ENCODE results near the gene UTRN.
A peak's percentile ranks its signal among the peaks of the same experiment; 100 is the strongest.

Gene UTRN

GRCh38 chr6:144285798-144286502 lies 815 bp downstream of the UTRN start:
- H3F3A ChIP-seq (ENCODE audit: insufficient read depth, low read length), result no peaks in the 10 kb centered on the region
- H3K9me2 ChIP-seq (replicated peaks; ENCODE audit: insufficient read depth, low read length), result no peaks in the 10 kb centered on the region
- H3K27ac ChIP-seq (ENCODE audit: low read length), result no peak overlapping the region
- H3K4me2 ChIP-seq (ENCODE audit: low read depth, low read length), result peak overlapping the region; percentile 80
- no peak for TF ChIP-seq CTCF (IDR thresholded peaks at IDR 0.05; ENCODE audit: low read length)
- no peak for TF ChIP-seq EZH2phosphoT487 (IDR thresholded peaks at IDR 0.05; ENCODE audit: low read length)
- TF ChIP-seq EZH2 (optimal IDR thresholded peaks at IDR 0.05; ENCODE audit: low read depth, low read length), result no peak
- H3K4me1 ChIP-seq (ENCODE audit: low read length), result no peaks in the 10 kb centered on the region
- no peaks in the 10 kb centered on the region for H3K79me2 ChIP-seq (ENCODE audit: low read length)
- H3K9ac ChIP-seq (ENCODE audit: low read length), result peak overlapping the region; percentile 21; the same call in 1 of the 2 replicates
- no peaks in the 10 kb centered on the region for H4K20me1 ChIP-seq (ENCODE audit: insufficient read depth, low read length)
- no peaks in the 10 kb centered on the region for H3K36me3 ChIP-seq (replicated peaks; ENCODE audit: insufficient read depth, low read length)
- peak overlapping the region; percentile 67 for H3K4me3 ChIP-seq (ENCODE audit: low read length)
- no peak for DNase-seq
- H2AFZ ChIP-seq (ENCODE audit: low read length), result peak overlapping the region; percentile 56; the same call in 1 of the 2 replicates
- H3K9me3 ChIP-seq (replicated peaks; ENCODE audit: insufficient read depth, low read length), result no peaks in the 10 kb centered on the region
- no peaks in the 10 kb centered on the region for H3K27me3 ChIP-seq (replicated peaks; ENCODE audit: insufficient read depth, low read length)

GRCh38 chr6:144286503-144287393 lies 1.6 kb downstream of the UTRN start:
- Histone ChIP-seq H3K27ac (ENCODE audit: low read length) (no peak overlapping the region), H3K4me3 (ENCODE audit: low read length) (no peak overlapping the region), H3K9ac (ENCODE audit: low read length) (no peak overlapping the region)

GRCh38 chr6:144289006-144289405 lies 3.9 kb downstream of the UTRN start:
- Histone ChIP-seq H3K4me3 (ENCODE audit: low read length) (no peak overlapping the region), H3K79me2 (ENCODE audit: low read length) (no peaks in the 10 kb centered on the region), H3K4me1 (ENCODE audit: low read length) (no peaks in the 10 kb centered on the region), H3K27ac (ENCODE audit: low read length) (no peak overlapping the region), H3K27me3 (replicated peaks; ENCODE audit: insufficient read depth, low read length) (no peaks in the 10 kb centered on the region), H3F3A (ENCODE audit: insufficient read depth, low read length) (no peaks in the 10 kb centered on the region), H3K9me3 (replicated peaks; ENCODE audit: insufficient read depth, low read length) (no peaks in the 10 kb centered on the region), H3K9me2 (replicated peaks; ENCODE audit: insufficient read depth, low read length) (no peaks in the 10 kb centered on the region), H3K36me3 (replicated peaks; ENCODE audit: insufficient read depth, low read length) (no peaks in the 10 kb centered on the region), H4K20me1 (ENCODE audit: insufficient read depth, low read length) (no peaks in the 10 kb centered on the region), H2AFZ (ENCODE audit: low read length) (no peak overlapping the region), H3K9ac (ENCODE audit: low read length) (no peak overlapping the region), H3K4me2 (ENCODE audit: low read depth, low read length) (no peak overlapping the region)
- DNase-seq, result no peak
- TF ChIP-seq EZH2phosphoT487 (IDR thresholded peaks at IDR 0.05; ENCODE audit: low read length), result no peak
- no peak for TF ChIP-seq CTCF (IDR thresholded peaks at IDR 0.05; ENCODE audit: low read length)
- no peak for TF ChIP-seq EZH2 (optimal IDR thresholded peaks at IDR 0.05; ENCODE audit: low read depth, low read length)

More at GRCh38 chr6:144286503-144287393, 1.6 kb downstream of the UTRN start:
- no peaks in the 10 kb centered on the region for H3K4me1 ChIP-seq (ENCODE audit: low read length)
- no peaks in the 10 kb centered on the region for H3K9me3 ChIP-seq (replicated peaks; ENCODE audit: insufficient read depth, low read length)
- H4K20me1 ChIP-seq (ENCODE audit: insufficient read depth, low read length), result no peaks in the 10 kb centered on the region
- no peaks in the 10 kb centered on the region for H3K9me2 ChIP-seq (replicated peaks; ENCODE audit: insufficient read depth, low read length)
- H3K79me2 ChIP-seq (ENCODE audit: low read length), result no peaks in the 10 kb centered on the region
- H3F3A ChIP-seq (ENCODE audit: insufficient read depth, low read length), result no peaks in the 10 kb centered on the region
- no peak for TF ChIP-seq EZH2 (optimal IDR thresholded peaks at IDR 0.05; ENCODE audit: low read depth, low read length)
- no peak for TF ChIP-seq CTCF (IDR thresholded peaks at IDR 0.05; ENCODE audit: low read length)
- no peak for TF ChIP-seq EZH2phosphoT487 (IDR thresholded peaks at IDR 0.05; ENCODE audit: low read length)
- no peak overlapping the region; the same call in 1 of the 2 replicates for H3K4me2 ChIP-seq (ENCODE audit: low read depth, low read length)
- DNase-seq, result no peak
- H2AFZ ChIP-seq (ENCODE audit: low read length), result no peak overlapping the region
- no peaks in the 10 kb centered on the region for H3K36me3 ChIP-seq (replicated peaks; ENCODE audit: insufficient read depth, low read length)
- no peaks in the 10 kb centered on the region for H3K27me3 ChIP-seq (replicated peaks; ENCODE audit: insufficient read depth, low read length)
